Stimulated activated CD4-positive, alpha-beta T cell treated with anti-CD3 and anti-CD28 coated beads, Interleukin-4, amount 100 ng/mL, for 1 hour (primary cell): ENCODE results near the gene RHBDL3.

ENCODE experiments used
- DNase-seq: peaks from one replicate; pipeline ENCODE4 v3.0.0-alpha.2; 2020

The RHBDL3 gene

GRCh38 chr17:32266389-32267301 is 1.0 kb downstream of the RHBDL3 start:
- DNase-seq = peak; percentile 23

- peak; percentile 27 for DNase-seq
Observed at GRCh38 chr17:32267690-32268205, 2.1 kb downstream of the RHBDL3 start.

GRCh38 chr17:32268734-32269288 is 3.2 kb downstream of the RHBDL3 start:
- DNase-seq = no peak

- DNase-seq = no peak
Observed at GRCh38 chr17:32269377-32269776, 3.7 kb downstream of the RHBDL3 start.

- no peak for DNase-seq
Observed at GRCh38 chr17:32271844-32272243, 6.2 kb downstream of the RHBDL3 start.

GRCh38 chr17:32274101-32274500 is 8.5 kb downstream of the RHBDL3 start:
- no peak for DNase-seq

- no peak for DNase-seq
Observed at GRCh38 chr17:32274643-32275042, 9.0 kb downstream of the RHBDL3 start.

GRCh38 chr17:32275060-32276042 is 9.7 kb downstream of the RHBDL3 start:
- DNase-seq = no peak

GRCh38 chr17:32276171-32276601 is 10.6 kb downstream of the RHBDL3 start:
- no peak for DNase-seq

GRCh38 chr17:32277284-32277683 is 11.7 kb downstream of the RHBDL3 start:
- DNase-seq = no peak

- DNase-seq = no peak
Observed at GRCh38 chr17:32278815-32279214, 13.2 kb downstream of the RHBDL3 start.

- DNase-seq = no peak
Observed at GRCh38 chr17:32279891-32280716, 14.5 kb downstream of the RHBDL3 start.

- no peak for DNase-seq
Observed at GRCh38 chr17:32281011-32281451, 15.4 kb downstream of the RHBDL3 start.

- no peak for DNase-seq
Observed at GRCh38 chr17:32283745-32284201, 18.1 kb downstream of the RHBDL3 start.

- no peak for DNase-seq
Observed at GRCh38 chr17:32285306-32285705, 19.7 kb downstream of the RHBDL3 start.

- no peak for DNase-seq
Observed at GRCh38 chr17:32285746-32286517, 20.3 kb downstream of the RHBDL3 start.

GRCh38 chr17:32286518-32286900 is 20.9 kb downstream of the RHBDL3 start:
- no peak for DNase-seq

GRCh38 chr17:32287804-32288511 is 22.3 kb downstream of the RHBDL3 start:
- DNase-seq = no peak

GRCh38 chr17:32288615-32289014 is 23.0 kb downstream of the RHBDL3 start:
- DNase-seq = no peak

- DNase-seq = no peak
Observed at GRCh38 chr17:32289471-32290070, 23.9 kb downstream of the RHBDL3 start.
